DND-41 (cell line): ENCODE results near the gene RBP2.

Experiments used
- ATAC-seq: fragments of 200-7000 bp; cut with Tn5 transposase; 3 replicates; pipeline ENCODE4 v1.9.1; 2021; ENCODE audit warnings: low read depth; ENCODE audit not compliant: insufficient read depth
- DNase-seq: peaks from one replicate; pipeline ENCODE4 v3.0.0-alpha.2; 2020
- H2AFZ ChIP-seq: 2 replicates; pipeline ENCODE4 v1.6.0; 2012; ENCODE audit warnings: low read depth, low read length
- H3K27ac ChIP-seq: 2 replicates; pipeline ENCODE4 v1.5.1; 2012; ENCODE audit warnings: low read length, inconsistent platforms
- H3K27me3 ChIP-seq: fragments of 200-600 bp; sonication (generic); 2 replicates; pipeline ENCODE4 v1.6.0; 2012; ENCODE audit warnings: low read length, mild to moderate bottlenecking, inconsistent platforms; ENCODE audit not compliant: insufficient read depth, poor library complexity
- H3K36me3 ChIP-seq: 2 replicates; pipeline ENCODE4 v1.5.1; 2012; ENCODE audit warnings: low read length, inconsistent platforms; ENCODE audit not compliant: insufficient read depth
- H3K4me1 ChIP-seq: 2 replicates; pipeline ENCODE4 v1.5.1; 2012; ENCODE audit warnings: mild to moderate bottlenecking, low read length; ENCODE audit not compliant: insufficient read depth
- H3K4me2 ChIP-seq: 2 replicates; pipeline ENCODE4 v1.6.0; 2012; ENCODE audit warnings: mild to moderate bottlenecking, moderate library complexity, low read length, inconsistent platforms; ENCODE audit not compliant: insufficient read depth
- H3K4me3 ChIP-seq, 2 experiments: fragments of 200-600 bp in 1 of 2; shearing (Covaris generic) in 1 of 2; 2 replicates each; pipeline ENCODE4 v1.5.1; 2012 to 2016; ENCODE audit warnings: inconsistent platforms in 2 of 2, low read length in 2 of 2, mild to moderate bottlenecking in 2 of 2, low read depth in 1 of 2, moderate library complexity in 1 of 2
- H3K79me2 ChIP-seq: 2 replicates; pipeline ENCODE4 v1.6.0; 2012; ENCODE audit warnings: low read length, inconsistent platforms; ENCODE audit not compliant: insufficient read depth
- H3K9ac ChIP-seq: 2 replicates; pipeline ENCODE4 v1.6.0; 2012; ENCODE audit warnings: low read depth, mild to moderate bottlenecking, inconsistent platforms, low read length, moderate library complexity
- H3K9me3 ChIP-seq: 2 replicates; pipeline ENCODE4 v1.5.1; 2012; ENCODE audit warnings: low read length, moderate library complexity, mild to moderate bottlenecking, inconsistent platforms; ENCODE audit not compliant: insufficient read depth, severe bottlenecking
- H4K20me1 ChIP-seq: 2 replicates; pipeline ENCODE4 v1.6.0; 2012; ENCODE audit warnings: low read length; ENCODE audit not compliant: insufficient read depth
- EZH2 ChIP-seq: IDR thresholded peaks from 3 replicates; pipeline ENCODE4 v1.6.1; 2012; ENCODE audit warnings: borderline replicate concordance, low read depth, mild to moderate bottlenecking, moderate library complexity, low read length, inconsistent platforms; ENCODE audit not compliant: severe bottlenecking
- TF ChIP-seq, protein P1 (sequence below): IDR thresholded peaks from 2 replicates; pipeline ENCODE4 v1.5.1; 2012; ENCODE audit warnings: borderline replicate concordance, low read length, moderate library complexity, mild to moderate bottlenecking; ENCODE audit not compliant: poor library complexity, severe bottlenecking; ENCODE audit errors: extremely low read depth

Gene RBP2

GRCh38 chr3:139434228-139434627 lies 42.1 kb downstream of the RBP2 start:
- Histone ChIP-seq H3K9me3 (no peaks in the 10 kb centered on the region), H3K36me3 (no peaks in the 10 kb centered on the region), H4K20me1 (no peaks in the 10 kb centered on the region), H3K79me2 (no peaks in the 10 kb centered on the region), H3K27me3 (no peaks in the 10 kb centered on the region), H3K27ac (no peak overlapping the region), H3K4me3 (no peak overlapping the region), H3K4me1 (no peaks in the 10 kb centered on the region), H3K4me2 (no peak overlapping the region), H2AFZ (no peak overlapping the region), H3K9ac (no peak overlapping the region)
- no peak for TF ChIP-seq EZH2
- TF ChIP-seq, protein P1, sequence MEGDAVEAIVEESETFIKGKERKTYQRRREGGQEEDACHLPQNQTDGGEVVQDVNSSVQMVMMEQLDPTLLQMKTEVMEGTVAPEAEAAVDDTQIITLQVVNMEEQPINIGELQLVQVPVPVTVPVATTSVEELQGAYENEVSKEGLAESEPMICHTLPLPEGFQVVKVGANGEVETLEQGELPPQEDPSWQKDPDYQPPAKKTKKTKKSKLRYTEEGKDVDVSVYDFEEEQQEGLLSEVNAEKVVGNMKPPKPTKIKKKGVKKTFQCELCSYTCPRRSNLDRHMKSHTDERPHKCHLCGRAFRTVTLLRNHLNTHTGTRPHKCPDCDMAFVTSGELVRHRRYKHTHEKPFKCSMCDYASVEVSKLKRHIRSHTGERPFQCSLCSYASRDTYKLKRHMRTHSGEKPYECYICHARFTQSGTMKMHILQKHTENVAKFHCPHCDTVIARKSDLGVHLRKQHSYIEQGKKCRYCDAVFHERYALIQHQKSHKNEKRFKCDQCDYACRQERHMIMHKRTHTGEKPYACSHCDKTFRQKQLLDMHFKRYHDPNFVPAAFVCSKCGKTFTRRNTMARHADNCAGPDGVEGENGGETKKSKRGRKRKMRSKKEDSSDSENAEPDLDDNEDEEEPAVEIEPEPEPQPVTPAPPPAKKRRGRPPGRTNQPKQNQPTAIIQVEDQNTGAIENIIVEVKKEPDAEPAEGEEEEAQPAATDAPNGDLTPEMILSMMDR, result no peak
- ATAC-seq (no peak), DNase-seq (no peak)

DNA sequence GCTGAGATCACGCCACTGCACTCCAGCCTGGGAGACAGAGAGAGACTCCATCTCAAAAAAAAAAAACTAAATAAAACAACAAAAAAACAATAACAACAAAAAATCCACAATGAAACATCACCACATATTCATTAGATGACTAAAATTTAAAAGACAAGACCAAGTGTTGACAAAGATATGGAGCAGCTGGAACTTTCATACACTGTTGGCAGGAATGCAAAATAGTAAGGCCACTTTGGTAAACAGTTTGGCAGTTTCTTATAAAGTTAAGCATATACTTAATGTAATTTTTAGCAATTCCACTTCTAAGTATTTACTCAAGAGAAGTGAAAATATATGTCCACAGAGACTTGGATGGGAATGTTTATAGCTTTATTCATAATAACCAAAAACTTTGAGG lies 43.2 kb downstream of the RBP2 start:
- no peaks in the 10 kb centered on the region for H3K79me2 ChIP-seq
- no peak overlapping the region for H3K9ac ChIP-seq
- no peaks in the 10 kb centered on the region for H3K9me3 ChIP-seq
- H3K27me3 ChIP-seq, result no peaks in the 10 kb centered on the region
- no peak overlapping the region for H3K4me3 ChIP-seq
- no peaks in the 10 kb centered on the region for H3K4me1 ChIP-seq
- TF ChIP-seq, protein P1, result no peak
- TF ChIP-seq EZH2, result no peak
- H4K20me1 ChIP-seq, result no peaks in the 10 kb centered on the region
- DNase-seq (no peak), ATAC-seq (no peak)
- H3K27ac ChIP-seq, result no peak overlapping the region
- no peak overlapping the region for H2AFZ ChIP-seq
- no peak overlapping the region for H3K4me2 ChIP-seq
- no peaks in the 10 kb centered on the region for H3K36me3 ChIP-seq

GRCh38 chr3:139430493-139430892 lies 45.8 kb downstream of the RBP2 start:
- no peak for ATAC-seq
- Histone ChIP-seq H3K9ac (no peak overlapping the region), H3K4me1 (no peaks in the 10 kb centered on the region), H3K36me3 (no peaks in the 10 kb centered on the region), H2AFZ (no peak overlapping the region), H3K79me2 (no peaks in the 10 kb centered on the region), H3K27me3 (no peaks in the 10 kb centered on the region), H4K20me1 (no peaks in the 10 kb centered on the region), H3K9me3 (no peaks in the 10 kb centered on the region), H3K27ac (no peak overlapping the region), H3K4me2 (no peak overlapping the region), H3K4me3 (no peak overlapping the region)
- TF ChIP-seq EZH2, result no peak
- TF ChIP-seq, protein P1, result no peak
- no peak for DNase-seq
